Measurements from ENCODE around the gene WDR5. TPM values are rescaled to one million over a fixed set of nuclear protein-coding genes. Genes with fewer than 3 reads are reported as not detected.

Gene WDR5
- total and polyA plus RNA-seq, 2 of the 13 experiments (the other 11 are each of a cell fraction or from before 2014, with no cell fraction given), result 34.3 TPM

DNA sequence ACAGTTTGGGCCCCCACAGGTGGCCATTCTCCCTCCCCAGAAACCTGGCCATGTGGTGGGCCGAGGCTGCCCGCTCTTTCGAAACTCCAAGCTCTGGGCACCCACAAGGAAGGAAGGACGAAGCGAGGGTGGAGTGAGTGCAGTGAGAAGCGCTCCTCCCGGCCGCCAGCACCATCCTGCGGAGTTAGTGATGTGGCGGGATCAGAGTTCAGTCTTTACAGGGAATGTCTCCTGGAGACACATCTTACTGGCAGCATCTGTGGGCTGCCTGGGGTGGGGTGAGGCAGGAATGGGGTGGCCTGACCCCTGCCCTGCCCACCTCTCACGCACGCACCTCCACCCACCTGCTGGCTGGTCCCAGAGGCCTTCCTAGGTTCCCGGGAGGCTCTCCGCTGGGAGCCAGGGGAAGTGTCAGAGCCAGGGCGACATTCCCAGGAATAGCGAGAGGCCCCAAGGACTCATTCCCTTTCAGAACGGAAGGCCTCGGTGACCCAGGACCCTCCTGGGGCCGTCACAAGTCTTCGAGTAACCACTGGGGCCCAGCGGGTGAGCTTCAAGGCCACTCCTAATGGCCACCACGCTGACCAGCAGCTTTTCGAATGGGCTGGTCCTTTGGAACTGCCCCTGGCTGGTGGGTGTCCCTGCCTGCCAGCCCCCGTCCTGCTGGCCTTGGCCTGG lies 34.0 kb downstream of the WDR5 start (continued):
- TF ChIP-seq SIX1 (CRISPR knock-in tag; IDR thresholded peaks at IDR 0.05; ENCODE audit: borderline replicate concordance), result no peak
- peak; percentile 15; the same call in 1 of the 2 replicates for TF ChIP-seq GABPB1 (CRISPR knock-in tag; IDR thresholded peaks at IDR 0.05)
- TF ChIP-seq ZNF776 (CRISPR knock-in tag; IDR thresholded peaks at IDR 0.05), result no peak
- no peak for TF ChIP-seq ZNF678 (CRISPR knock-in tag; IDR thresholded peaks at IDR 0.05)
- no peak for TF ChIP-seq ZKSCAN8 (CRISPR knock-in tag; IDR thresholded peaks at IDR 0.05; ENCODE audit: borderline replicate concordance)
- TF ChIP-seq ZNF331 (CRISPR knock-in tag; IDR thresholded peaks at IDR 0.05), result no peak; the same call in 1 of the 2 replicates
- no peak for TF ChIP-seq DNMT3B (CRISPR knock-in tag; conservative IDR thresholded peaks at IDR 0.05)
- no peak for TF ChIP-seq RELA (CRISPR knock-in tag; IDR thresholded peaks at IDR 0.05)
- no peak for TF ChIP-seq PAWR (CRISPR knock-in tag; IDR thresholded peaks at IDR 0.05; ENCODE audit: borderline replicate concordance)
- no peak for TF ChIP-seq HOXA9 (CRISPR knock-in tag; IDR thresholded peaks at IDR 0.05; ENCODE audit: borderline replicate concordance)
- TF ChIP-seq NCOA1 (CRISPR knock-in tag; IDR thresholded peaks at IDR 0.05), result no peak
- TF ChIP-seq, protein P1, sequence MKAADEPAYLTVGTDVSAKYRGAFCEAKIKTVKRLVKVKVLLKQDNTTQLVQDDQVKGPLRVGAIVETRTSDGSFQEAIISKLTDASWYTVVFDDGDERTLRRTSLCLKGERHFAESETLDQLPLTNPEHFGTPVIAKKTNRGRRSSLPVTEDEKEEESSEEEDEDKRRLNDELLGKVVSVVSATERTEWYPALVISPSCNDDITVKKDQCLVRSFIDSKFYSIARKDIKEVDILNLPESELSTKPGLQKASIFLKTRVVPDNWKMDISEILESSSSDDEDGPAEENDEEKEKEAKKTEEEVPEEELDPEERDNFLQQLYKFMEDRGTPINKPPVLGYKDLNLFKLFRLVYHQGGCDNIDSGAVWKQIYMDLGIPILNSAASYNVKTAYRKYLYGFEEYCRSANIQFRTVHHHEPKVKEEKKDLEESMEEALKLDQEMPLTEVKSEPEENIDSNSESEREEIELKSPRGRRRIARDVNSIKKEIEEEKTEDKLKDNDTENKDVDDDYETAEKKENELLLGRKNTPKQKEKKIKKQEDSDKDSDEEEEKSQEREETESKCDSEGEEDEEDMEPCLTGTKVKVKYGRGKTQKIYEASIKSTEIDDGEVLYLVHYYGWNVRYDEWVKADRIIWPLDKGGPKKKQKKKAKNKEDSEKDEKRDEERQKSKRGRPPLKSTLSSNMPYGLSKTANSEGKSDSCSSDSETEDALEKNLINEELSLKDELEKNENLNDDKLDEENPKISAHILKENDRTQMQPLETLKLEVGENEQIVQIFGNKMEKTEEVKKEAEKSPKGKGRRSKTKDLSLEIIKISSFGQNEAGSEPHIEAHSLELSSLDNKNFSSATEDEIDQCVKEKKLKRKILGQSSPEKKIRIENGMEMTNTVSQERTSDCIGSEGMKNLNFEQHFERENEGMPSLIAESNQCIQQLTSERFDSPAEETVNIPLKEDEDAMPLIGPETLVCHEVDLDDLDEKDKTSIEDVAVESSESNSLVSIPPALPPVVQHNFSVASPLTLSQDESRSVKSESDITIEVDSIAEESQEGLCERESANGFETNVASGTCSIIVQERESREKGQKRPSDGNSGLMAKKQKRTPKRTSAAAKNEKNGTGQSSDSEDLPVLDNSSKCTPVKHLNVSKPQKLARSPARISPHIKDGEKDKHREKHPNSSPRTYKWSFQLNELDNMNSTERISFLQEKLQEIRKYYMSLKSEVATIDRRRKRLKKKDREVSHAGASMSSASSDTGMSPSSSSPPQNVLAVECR (CRISPR knock-in tag; IDR thresholded peaks at IDR 0.05; ENCODE audit: borderline replicate concordance), result no peak
- TF ChIP-seq ZFP90 (CRISPR knock-in tag; IDR thresholded peaks at IDR 0.05; ENCODE audit: borderline replicate concordance), result no peak
- no peak for TF ChIP-seq ISX (CRISPR knock-in tag; conservative IDR thresholded peaks at IDR 0.05)
- no peak for TF ChIP-seq HOXA5 (CRISPR knock-in tag; IDR thresholded peaks at IDR 0.05)
- TF ChIP-seq, protein P2, sequence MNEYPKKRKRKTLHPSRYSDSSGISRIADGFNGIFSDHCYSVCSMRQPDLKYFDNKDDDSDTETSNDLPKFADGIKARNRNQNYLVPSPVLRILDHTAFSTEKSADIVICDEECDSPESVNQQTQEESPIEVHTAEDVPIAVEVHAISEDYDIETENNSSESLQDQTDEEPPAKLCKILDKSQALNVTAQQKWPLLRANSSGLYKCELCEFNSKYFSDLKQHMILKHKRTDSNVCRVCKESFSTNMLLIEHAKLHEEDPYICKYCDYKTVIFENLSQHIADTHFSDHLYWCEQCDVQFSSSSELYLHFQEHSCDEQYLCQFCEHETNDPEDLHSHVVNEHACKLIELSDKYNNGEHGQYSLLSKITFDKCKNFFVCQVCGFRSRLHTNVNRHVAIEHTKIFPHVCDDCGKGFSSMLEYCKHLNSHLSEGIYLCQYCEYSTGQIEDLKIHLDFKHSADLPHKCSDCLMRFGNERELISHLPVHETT (CRISPR knock-in tag; conservative IDR thresholded peaks at IDR 0.05), result no peak
- no peak for TF ChIP-seq MATR3 (CRISPR knock-in tag; IDR thresholded peaks at IDR 0.05)
- TF ChIP-seq, protein P3, sequence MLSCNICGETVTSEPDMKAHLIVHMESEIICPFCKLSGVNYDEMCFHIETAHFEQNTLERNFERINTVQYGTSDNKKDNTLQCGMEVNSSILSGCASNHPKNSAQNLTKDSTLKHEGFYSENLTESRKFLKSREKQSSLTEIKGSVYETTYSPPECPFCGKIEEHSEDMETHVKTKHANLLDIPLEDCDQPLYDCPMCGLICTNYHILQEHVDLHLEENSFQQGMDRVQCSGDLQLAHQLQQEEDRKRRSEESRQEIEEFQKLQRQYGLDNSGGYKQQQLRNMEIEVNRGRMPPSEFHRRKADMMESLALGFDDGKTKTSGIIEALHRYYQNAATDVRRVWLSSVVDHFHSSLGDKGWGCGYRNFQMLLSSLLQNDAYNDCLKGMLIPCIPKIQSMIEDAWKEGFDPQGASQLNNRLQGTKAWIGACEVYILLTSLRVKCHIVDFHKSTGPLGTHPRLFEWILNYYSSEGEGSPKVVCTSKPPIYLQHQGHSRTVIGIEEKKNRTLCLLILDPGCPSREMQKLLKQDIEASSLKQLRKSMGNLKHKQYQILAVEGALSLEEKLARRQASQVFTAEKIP (CRISPR knock-in tag; IDR thresholded peaks at IDR 0.05; ENCODE audit: borderline replicate concordance), result no peak
- TF ChIP-seq MXD4 (CRISPR knock-in tag; IDR thresholded peaks at IDR 0.05), result 0 out of 2 replicates have a peak, but pooled peaks have one; percentile 3
- TF ChIP-seq MYNN (CRISPR knock-in tag; IDR thresholded peaks at IDR 0.05; ENCODE audit: low read depth), result no peak
- no peak for TF ChIP-seq ZNF724P (CRISPR knock-in tag; IDR thresholded peaks at IDR 0.05; ENCODE audit: borderline replicate concordance)
- no peak for TF ChIP-seq ZNF282 (IDR thresholded peaks at IDR 0.05; ENCODE audit: partially characterized antibody)
- TF ChIP-seq ZNF329 (CRISPR knock-in tag; IDR thresholded peaks at IDR 0.05; ENCODE audit: low read depth), result no peak
- no peak for TF ChIP-seq ZNF451 (CRISPR knock-in tag; IDR thresholded peaks at IDR 0.05)
- TF ChIP-seq ZNF335 (CRISPR knock-in tag; IDR thresholded peaks at IDR 0.05), result no peak
- TF ChIP-seq ZSCAN31 (CRISPR knock-in tag; IDR thresholded peaks at IDR 0.05; ENCODE audit: low read depth), result no peak
